GM12873 (cell line): ENCODE results near the gene PLEKHF1.

Experiments used
- TF ChIP-seq, protein P1 (sequence below): IDR thresholded peaks from 2 replicates; pipeline ENCODE4 v1.5.1; 2012; ENCODE audit warnings: low read depth, mild to moderate bottlenecking, moderate library complexity, low read length, control low read depth; ENCODE audit not compliant: insufficient read depth; ENCODE audit errors: missing control alignments

Gene PLEKHF1

DNA sequence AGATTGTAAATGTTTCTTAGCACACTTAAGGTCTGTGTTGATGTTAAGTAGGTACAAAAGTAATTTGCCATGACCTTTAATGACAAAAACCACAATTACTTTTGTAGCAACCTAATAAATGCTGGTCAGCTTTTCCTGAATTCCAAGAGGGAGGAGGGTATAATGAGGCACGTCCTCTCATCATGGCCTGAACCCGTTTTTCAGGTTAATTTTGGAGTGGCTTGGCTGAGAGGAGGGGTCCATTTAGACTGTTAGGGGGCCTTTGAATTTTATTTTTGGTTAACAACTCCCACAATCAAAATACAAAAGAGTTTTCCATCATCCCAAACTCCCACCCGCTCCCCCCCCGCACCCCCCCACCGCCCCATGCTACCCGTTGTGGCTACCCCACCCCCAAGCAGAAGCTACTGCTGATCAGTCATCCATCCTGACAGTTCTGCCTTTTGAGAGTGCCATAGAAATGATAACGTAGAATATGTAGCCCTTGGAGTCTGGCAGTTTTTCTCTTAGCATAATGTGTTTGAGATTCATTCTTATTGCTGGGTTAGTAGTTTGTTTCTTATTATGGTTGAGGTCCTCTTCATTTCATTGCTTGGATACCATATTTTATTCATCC is 14.4 kb upstream of the PLEKHF1 start:
- TF ChIP-seq, protein P1, sequence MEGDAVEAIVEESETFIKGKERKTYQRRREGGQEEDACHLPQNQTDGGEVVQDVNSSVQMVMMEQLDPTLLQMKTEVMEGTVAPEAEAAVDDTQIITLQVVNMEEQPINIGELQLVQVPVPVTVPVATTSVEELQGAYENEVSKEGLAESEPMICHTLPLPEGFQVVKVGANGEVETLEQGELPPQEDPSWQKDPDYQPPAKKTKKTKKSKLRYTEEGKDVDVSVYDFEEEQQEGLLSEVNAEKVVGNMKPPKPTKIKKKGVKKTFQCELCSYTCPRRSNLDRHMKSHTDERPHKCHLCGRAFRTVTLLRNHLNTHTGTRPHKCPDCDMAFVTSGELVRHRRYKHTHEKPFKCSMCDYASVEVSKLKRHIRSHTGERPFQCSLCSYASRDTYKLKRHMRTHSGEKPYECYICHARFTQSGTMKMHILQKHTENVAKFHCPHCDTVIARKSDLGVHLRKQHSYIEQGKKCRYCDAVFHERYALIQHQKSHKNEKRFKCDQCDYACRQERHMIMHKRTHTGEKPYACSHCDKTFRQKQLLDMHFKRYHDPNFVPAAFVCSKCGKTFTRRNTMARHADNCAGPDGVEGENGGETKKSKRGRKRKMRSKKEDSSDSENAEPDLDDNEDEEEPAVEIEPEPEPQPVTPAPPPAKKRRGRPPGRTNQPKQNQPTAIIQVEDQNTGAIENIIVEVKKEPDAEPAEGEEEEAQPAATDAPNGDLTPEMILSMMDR, result no peak

DNA sequence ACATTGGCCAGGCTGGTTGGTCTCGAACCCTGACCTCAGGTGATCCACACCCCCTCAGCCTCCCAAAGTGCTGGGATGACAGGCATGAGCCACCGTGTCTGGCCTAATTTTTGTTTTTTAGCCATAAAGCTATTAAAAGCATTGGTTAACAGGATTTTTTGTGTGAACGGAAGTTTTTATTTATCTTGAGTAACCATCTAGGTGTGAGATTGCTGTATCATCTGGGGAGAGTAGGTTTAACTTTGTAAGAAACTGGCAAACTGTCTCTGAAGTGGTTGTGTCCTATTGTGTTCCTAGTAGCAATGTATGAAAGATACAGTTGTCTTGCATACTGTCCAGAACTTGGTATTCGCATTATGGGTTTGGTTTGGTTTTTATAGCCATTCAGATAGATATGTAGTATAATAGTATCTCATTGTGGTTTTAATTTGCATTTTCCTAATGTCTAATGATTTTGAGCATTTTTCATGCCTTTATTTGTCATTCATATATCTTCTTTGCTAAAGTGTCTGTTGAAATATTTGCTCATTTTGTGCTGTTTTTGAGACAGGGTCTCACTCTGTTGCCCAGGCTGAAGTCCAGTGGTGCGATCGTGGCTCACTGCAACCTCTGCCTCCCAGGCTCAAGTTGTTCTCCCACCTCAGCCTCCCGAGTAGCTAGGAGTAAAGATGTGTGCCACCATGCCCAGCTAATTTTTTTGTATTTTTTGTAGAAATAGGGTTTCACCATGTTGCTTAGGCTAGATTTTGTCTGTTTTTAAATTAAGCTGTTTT is 13.5 kb upstream of the PLEKHF1 start:
- TF ChIP-seq, protein P1, result no peak

DNA sequence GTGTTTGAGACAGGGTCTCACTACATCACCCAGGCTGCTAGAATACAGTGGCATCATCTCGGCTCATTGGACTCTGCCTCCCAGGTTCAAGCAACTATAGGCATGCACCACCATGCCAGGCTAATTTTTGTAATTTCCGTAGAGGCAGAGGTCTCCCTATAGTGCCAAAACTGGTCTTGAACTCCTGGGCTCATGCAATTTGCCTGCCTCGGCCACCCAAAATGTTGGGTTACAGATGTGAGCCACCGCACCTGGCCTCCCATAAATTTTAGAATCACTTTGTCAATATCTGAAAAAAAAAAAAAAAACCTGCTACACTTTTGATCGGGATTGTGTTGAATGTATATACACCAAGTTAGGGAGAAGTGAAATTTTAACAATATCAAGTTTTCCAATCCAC is 11.9 kb upstream of the PLEKHF1 start:
- TF ChIP-seq, protein P1, result no peak

DNA sequence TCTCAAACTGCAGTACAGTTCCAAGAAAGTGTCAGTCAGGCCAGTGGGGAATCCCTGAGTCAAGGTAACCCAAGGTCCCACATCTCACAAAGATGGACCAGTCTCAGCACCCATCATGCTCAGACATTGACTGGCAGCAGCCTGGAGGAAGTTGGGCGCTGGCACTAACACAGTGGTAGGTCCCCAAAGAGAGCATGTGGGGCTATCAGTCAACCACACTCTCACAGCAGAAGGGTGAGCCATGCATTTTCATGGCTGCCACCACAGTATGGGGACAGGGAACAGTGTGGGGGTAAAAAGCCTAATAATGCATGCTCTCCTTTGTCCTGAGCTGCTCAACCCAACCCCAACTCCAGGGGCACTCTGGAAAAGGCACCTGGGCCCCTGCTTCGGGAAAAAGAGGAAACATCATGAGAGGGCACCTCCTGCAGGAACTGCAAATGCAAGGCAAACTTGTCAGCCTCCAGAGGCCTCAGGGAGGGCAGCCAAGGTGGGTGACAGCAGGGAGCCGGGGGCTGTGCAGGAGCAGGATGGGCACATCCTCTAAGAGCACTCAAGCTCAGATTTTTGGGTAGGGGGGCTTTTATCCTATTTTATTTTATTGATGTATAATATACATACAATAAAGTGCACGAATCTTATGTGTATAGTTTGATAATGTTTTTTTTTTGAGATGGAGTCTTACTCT is 9.5 kb upstream of the PLEKHF1 start:
- TF ChIP-seq, protein P1, result no peak

DNA sequence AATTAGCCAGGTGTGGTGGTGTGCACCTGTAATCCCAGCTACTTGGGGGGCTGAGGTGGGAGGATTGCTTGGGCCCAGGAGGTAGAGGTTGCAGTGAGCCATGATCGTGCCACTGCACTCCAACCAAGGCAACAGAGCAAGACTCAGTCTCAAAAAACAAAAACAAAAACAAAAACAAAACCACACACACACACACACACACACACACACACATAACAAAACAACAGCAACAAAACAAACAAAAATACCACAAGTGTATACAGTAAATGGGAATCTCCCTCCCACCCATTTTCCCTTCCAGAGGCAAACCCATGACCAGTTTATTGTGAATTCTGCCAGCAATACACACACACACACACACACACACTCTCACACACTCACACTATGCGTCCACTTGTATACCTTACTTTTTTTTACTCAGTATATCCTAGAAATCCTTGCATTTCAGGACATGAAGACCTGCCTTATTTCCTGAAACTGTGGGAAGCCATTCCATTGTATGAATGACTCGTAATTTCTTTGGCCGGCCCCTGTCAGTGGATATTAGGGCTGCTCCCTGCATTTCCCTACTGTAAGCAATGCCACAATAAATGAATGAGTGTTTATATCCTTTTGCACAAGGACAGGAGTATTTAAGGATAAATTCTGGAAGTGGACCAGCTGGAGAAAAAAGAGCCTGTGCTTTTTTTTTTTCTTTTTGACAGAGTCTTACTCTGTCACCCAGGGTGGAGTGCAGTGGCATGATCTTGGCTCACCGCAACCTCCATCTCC is 6.9 kb upstream of the PLEKHF1 start:
- TF ChIP-seq, protein P1, result no peak

DNA sequence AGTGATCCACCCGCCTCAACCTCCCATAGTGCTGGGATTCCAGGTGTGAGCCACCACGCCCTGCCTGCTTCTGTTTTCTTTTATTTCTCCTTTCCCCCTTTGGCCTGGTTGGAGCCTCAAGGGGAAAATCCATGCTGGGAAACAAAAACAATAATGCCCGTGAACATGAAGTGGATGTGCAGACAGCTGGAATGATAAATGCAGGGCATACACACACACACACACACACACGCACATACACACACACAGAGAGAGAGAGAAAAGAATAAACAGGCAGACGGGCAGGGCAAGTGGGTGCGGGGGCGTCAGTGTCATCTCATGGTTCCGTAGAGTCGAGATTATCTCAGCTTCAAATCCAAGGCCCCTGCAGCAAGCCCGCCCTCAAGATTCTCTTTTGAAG is 4.4 kb upstream of the PLEKHF1 start:
- TF ChIP-seq, protein P1, result no peak

DNA sequence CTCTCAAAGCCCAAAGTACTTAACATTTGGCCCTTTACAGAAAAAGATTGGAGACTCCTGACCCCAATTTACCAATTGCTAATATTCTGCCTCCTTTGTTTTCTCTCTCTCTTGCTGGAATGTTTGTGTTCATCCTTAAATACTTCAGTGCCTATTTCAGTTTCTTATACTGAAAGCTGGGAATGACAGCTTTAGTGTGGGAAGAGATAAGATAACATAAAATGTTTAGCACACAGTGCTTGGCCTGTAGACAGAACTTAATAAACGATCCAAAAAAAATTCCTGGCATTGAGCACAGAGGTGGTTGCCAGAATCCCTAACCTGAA is 3.0 kb upstream of the PLEKHF1 start:
- TF ChIP-seq, protein P1, result no peak
